Hepatocyte (in vitro differentiated cells): ENCODE results near the gene KRTAP10-5. TPM values are rescaled to one million over a fixed set of nuclear protein-coding genes. Genes with fewer than 3 reads are reported as not detected.

Experiments used
- DNase-seq: peaks from one replicate; pipeline ENCODE4 v3.0.0-alpha.2; 2016; ENCODE audit warnings: low spot score
- H2AFZ ChIP-seq: fragments of 200-600 bp; sonication (generic); 2 replicates; pipeline ENCODE4 v1.6.0; 2016; ENCODE audit warnings: antibody characterized with exemption, mild to moderate bottlenecking
- H3K27ac ChIP-seq: fragments of 200-600 bp; sonication (generic); 2 replicates; pipeline ENCODE4 v1.5.1; 2016; ENCODE audit warnings: mild to moderate bottlenecking
- H3K27me3 ChIP-seq: fragments of 200-600 bp; sonication (generic); 2 replicates; pipeline ENCODE4 v1.6.1; 2016
- H3K36me3 ChIP-seq: fragments of 200-600 bp; sonication (generic); replicated peaks from 2 replicates; pipeline ENCODE4 v1.5.1; 2016; ENCODE audit warnings: low read depth; ENCODE audit not compliant: insufficient read depth
- H3K4me1 ChIP-seq: fragments of 200-600 bp; sonication (generic); 2 replicates; pipeline ENCODE4 v1.5.1; 2016; ENCODE audit warnings: mild to moderate bottlenecking, moderate library complexity; ENCODE audit not compliant: insufficient read depth
- H3K4me2 ChIP-seq: fragments of 200-600 bp; sonication (generic); 2 replicates; pipeline ENCODE4 v1.6.0; 2016
- H3K4me3 ChIP-seq: fragments of 200-600 bp; sonication (generic); 2 replicates; pipeline ENCODE4 v1.5.1; 2016; ENCODE audit warnings: mild to moderate bottlenecking
- H3K79me2 ChIP-seq: fragments of 200-600 bp; sonication (generic); 2 replicates; pipeline ENCODE4 v1.6.0; 2017; ENCODE audit warnings: mild to moderate bottlenecking
- H3K9me2 ChIP-seq: fragments of 200-600 bp; sonication (generic); replicated peaks from 2 replicates; pipeline ENCODE4 v1.6.0; 2017; ENCODE audit warnings: mild to moderate bottlenecking; ENCODE audit not compliant: insufficient read depth
- H3K9me3 ChIP-seq: fragments of 200-600 bp; sonication (generic); 2 replicates; pipeline ENCODE4 v1.5.1; 2016; ENCODE audit warnings: low read depth, mild to moderate bottlenecking
- H4K20me1 ChIP-seq: fragments of 200-600 bp; sonication (generic); 2 replicates; pipeline ENCODE4 v1.6.0; 2016; ENCODE audit warnings: mild to moderate bottlenecking; ENCODE audit not compliant: insufficient read depth, poor library complexity, severe bottlenecking
- EZH2 ChIP-seq: fragments of 200-600 bp; sonication (generic); IDR thresholded peaks from 2 replicates; pipeline ENCODE4 v1.6.1; 2016; ENCODE audit warnings: antibody characterized with exemption, mild to moderate bottlenecking, borderline replicate concordance
- EZH2phosphoT487 ChIP-seq: fragments of 200-600 bp; sonication (generic); IDR thresholded peaks from one replicate; pipeline ENCODE4 v1.6.1; 2018; ENCODE audit warnings: antibody characterized with exemption, mild to moderate bottlenecking, low read depth, moderate library complexity; ENCODE audit not compliant: unreplicated experiment, severe bottlenecking
- WGBS: methylation state at CpG from one replicate; pipeline ENCODE4 v1.1.6; 2016; ENCODE audit warnings: low lambda C conversion rate; ENCODE audit errors: missing lambda C conversion rate; 5-methylcytosine and 5-hydroxymethylcytosine counted together
- polyA plus RNA-seq: library from polyadenylated mRNA; unstranded; fragments of >200 nt; fragmentation: Nextera tagmentation; extraction: Ambion mirVana; gene quantifications from 2 replicates; pipeline ENCODE4 v1.2.1, GENCODE V29; 2016
- total RNA-seq: library from RNA; depleted of rRNA; stranded (reverse); fragments of >200 nt; gene quantifications from 2 replicates; pipeline ENCODE4 v1.2.3, GENCODE V29; 2014
- TF ChIP-seq, protein P1 (sequence below): fragments of 200-600 bp; sonication (generic); IDR thresholded peaks from 2 replicates; pipeline ENCODE4 v1.5.1; 2016; ENCODE audit warnings: antibody characterized with exemption, mild to moderate bottlenecking; ENCODE audit not compliant: poor library complexity

The KRTAP10-5 gene
- total and polyA plus RNA-seq, 2 experiments from 2014 or later: not detected

DNA sequence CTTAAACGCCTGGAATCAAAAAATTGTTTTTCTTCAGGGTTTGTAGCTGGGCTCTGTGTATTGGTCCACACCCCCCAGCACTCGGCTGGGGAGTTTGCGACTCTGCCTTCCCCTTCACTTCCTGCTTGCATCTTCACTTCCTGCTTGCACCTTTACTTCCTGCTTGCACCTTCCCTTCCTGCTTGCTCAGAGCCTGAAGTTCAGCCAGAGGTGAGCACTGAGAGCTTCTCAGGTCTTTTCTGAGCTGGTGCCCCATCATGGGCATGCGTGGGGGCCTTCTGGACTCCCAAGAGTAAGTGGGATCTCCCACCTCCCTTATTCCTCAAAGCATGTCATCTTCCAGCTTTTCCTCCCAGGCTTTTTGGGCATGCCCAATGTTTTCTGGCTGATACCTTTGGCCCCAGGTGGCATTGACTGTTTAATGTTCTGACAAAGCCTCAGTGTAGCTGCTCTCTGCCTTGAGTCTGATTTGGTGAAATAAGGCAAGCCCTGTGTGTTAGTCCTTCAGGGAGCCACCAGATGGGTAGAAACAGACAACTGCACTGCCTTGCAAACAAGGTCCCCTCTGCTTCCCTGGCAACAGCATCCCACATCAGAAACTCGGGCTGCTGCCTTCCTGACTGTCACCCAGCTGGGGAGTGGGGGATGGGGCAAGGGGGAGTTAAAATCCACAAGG lies 32.6 kb downstream of the KRTAP10-5 start:
- no peak overlapping the region for H3K4me2 ChIP-seq

DNA sequence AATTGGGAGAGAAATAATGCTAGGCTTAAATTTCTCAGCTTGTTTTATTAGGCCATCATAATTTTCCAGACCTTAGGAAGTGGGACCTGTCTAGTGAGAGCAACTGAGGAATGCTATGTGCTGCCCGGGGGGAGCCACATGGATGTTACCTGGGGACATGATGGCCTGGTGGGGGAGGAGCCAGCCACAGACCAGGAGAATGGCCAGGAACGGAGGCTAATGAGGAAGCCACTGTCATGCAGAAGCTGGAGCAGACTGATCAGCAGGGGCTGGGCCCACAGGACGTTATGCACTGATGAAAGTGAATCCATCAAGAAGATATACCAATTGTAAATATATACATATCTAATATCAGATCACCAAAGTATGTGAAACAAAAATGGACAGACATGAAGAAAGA lies 35.8 kb downstream of the KRTAP10-5 start:
- no peaks in the 10 kb centered on the region for H3K27me3 ChIP-seq
- no peak for DNase-seq
- no peaks in the 10 kb centered on the region for H3K4me1 ChIP-seq
- no peak overlapping the region for H2AFZ ChIP-seq
- peaks cover 16% of the 10 kb centered on the region for H3K9me3 ChIP-seq
- H3K36me3 ChIP-seq: no peaks in the 10 kb centered on the region
- H3K79me2 ChIP-seq: no peaks in the 10 kb centered on the region
- H3K4me3 ChIP-seq: no peak overlapping the region
- no peak for TF ChIP-seq EZH2phosphoT487
- no peak for TF ChIP-seq EZH2
- TF ChIP-seq, protein P1, sequence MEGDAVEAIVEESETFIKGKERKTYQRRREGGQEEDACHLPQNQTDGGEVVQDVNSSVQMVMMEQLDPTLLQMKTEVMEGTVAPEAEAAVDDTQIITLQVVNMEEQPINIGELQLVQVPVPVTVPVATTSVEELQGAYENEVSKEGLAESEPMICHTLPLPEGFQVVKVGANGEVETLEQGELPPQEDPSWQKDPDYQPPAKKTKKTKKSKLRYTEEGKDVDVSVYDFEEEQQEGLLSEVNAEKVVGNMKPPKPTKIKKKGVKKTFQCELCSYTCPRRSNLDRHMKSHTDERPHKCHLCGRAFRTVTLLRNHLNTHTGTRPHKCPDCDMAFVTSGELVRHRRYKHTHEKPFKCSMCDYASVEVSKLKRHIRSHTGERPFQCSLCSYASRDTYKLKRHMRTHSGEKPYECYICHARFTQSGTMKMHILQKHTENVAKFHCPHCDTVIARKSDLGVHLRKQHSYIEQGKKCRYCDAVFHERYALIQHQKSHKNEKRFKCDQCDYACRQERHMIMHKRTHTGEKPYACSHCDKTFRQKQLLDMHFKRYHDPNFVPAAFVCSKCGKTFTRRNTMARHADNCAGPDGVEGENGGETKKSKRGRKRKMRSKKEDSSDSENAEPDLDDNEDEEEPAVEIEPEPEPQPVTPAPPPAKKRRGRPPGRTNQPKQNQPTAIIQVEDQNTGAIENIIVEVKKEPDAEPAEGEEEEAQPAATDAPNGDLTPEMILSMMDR: no peak
- H4K20me1 ChIP-seq: no peaks in the 10 kb centered on the region
- no peaks in the 10 kb centered on the region for H3K9me2 ChIP-seq
- H3K4me2 ChIP-seq: no peak overlapping the region
- 79% methylated on average over 3 of the region's 3 CpGs for WGBS
- no peak overlapping the region for H3K27ac ChIP-seq

More for the DNA sequence above, 32.6 kb downstream of the KRTAP10-5 start:
- Histone ChIP-seq H3K27ac (no peak overlapping the region), H3K79me2 (no peaks in the 10 kb centered on the region), H3K4me1 (no peaks in the 10 kb centered on the region), H3K9me2 (no peaks in the 10 kb centered on the region), H2AFZ (no peak overlapping the region), H3K4me3 (no peak overlapping the region), H4K20me1 (no peaks in the 10 kb centered on the region), H3K9me3 (peaks cover 9% of the 10 kb centered on the region), H3K36me3 (no peaks in the 10 kb centered on the region), H3K27me3 (no peaks in the 10 kb centered on the region)
- WGBS: 78% methylated on average over 5 of the region's 5 CpGs
- DNase-seq: no peak
- TF ChIP-seq EZH2: no peak
- TF ChIP-seq, protein P1: no peak
- TF ChIP-seq EZH2phosphoT487: no peak

DNA sequence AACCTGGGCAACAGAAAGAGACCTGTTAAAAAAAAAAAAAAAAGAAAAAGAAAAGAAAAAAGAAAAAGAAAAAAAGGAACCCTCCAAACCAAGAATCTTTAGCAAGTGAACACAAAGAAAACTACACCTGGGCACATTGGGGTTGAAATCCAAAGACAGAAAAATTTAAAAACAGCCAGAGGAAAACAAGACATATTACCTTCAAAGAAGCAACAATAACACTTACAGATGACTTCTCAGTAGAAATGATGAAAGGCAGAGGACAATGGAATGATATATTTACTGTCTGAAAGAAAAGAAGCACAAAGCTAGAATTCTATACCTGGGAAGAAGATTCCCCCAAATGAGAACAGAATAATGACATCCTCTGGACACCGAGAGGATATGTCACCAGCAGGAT lies 37.7 kb downstream of the KRTAP10-5 start:
- Histone ChIP-seq H3K4me3 (no peak overlapping the region), H4K20me1 (no peaks in the 10 kb centered on the region), H3K4me1 (no peaks in the 10 kb centered on the region), H2AFZ (no peak overlapping the region), H3K9me2 (no peaks in the 10 kb centered on the region), H3K36me3 (no peaks in the 10 kb centered on the region), H3K4me2 (no peak overlapping the region), H3K27ac (no peak overlapping the region), H3K27me3 (no peaks in the 10 kb centered on the region), H3K9me3 (peaks cover 16% of the 10 kb centered on the region), H3K79me2 (no peaks in the 10 kb centered on the region)
- no peak for DNase-seq
- no peak for TF ChIP-seq EZH2
- WGBS: 87% methylated on average over 1 of the region's 1 CpG

DNA sequence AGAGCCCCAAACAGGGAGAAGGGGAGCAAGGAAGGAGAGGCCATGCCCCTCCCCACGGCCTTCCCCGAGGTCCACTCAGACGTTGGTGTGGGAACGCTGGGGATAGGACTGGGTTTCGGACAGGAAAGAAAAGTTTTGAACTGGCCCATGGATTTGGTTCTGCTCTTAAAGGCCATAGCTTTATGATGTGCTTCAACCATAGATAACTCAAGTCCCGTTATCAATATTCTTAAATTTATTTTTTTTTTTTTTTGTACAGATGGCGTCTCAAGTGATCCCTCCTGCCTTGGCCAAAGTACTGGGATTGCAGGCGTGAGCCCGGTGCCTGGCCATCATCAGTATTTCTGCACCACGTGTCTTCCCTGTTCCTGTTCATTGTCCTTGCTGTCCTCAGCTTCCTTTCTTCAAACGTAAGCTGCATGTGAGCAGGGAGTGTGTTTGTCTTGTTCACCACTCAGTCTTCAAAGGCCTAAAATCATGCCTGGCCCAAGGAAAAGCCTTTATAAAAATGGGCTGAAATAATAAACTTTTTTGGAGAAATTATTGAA lies 39.6 kb downstream of the KRTAP10-5 start:
- no peaks in the 10 kb centered on the region for H3K79me2 ChIP-seq
- no peak for DNase-seq
- H3K27me3 ChIP-seq: no peaks in the 10 kb centered on the region
- H3K9me3 ChIP-seq: peaks cover 16% of the 10 kb centered on the region
- H3K27ac ChIP-seq: no peak overlapping the region
- H4K20me1 ChIP-seq: no peaks in the 10 kb centered on the region
- no peak overlapping the region for H3K4me2 ChIP-seq
- no peak overlapping the region for H2AFZ ChIP-seq
- H3K4me3 ChIP-seq: no peak overlapping the region
- TF ChIP-seq, protein P1: no peak
- TF ChIP-seq EZH2phosphoT487 (no peak), EZH2 (no peak)
- no peaks in the 10 kb centered on the region for H3K36me3 ChIP-seq
- no peaks in the 10 kb centered on the region for H3K9me2 ChIP-seq
- H3K4me1 ChIP-seq: no peaks in the 10 kb centered on the region
- WGBS: 82% methylated on average over 11 of the region's 11 CpGs
